ENCODE data around the gene HOXC13.

GRCh38 chr12:53956251-53956887 lies 17.7 kb downstream of the HOXC13 start:
- TF ChIP-seq CTCF (IDR thresholded peaks at IDR 0.05; ENCODE audit: borderline replicate concordance, extremely low read depth, low read length, poor library complexity, severe bottlenecking) (no peak), EZH2 (IDR thresholded peaks at IDR 0.05; ENCODE audit: borderline replicate concordance, low read depth, low read length, severe bottlenecking) (no peak)
